ENCODE measurements around the gene FUT1. TPM values are rescaled to one million over a fixed set of nuclear protein-coding genes. Genes with fewer than 3 reads are reported as not detected.
"Not testable (repeated sequence)": the region's sequence is repeated elsewhere in the genome, so short reads cannot be mapped to it uniquely, and the experiment has no call there.

FUT1 gene
- total RNA-seq, 2 experiments from 2014 or later = 0.16 to 0.26 TPM

DNA sequence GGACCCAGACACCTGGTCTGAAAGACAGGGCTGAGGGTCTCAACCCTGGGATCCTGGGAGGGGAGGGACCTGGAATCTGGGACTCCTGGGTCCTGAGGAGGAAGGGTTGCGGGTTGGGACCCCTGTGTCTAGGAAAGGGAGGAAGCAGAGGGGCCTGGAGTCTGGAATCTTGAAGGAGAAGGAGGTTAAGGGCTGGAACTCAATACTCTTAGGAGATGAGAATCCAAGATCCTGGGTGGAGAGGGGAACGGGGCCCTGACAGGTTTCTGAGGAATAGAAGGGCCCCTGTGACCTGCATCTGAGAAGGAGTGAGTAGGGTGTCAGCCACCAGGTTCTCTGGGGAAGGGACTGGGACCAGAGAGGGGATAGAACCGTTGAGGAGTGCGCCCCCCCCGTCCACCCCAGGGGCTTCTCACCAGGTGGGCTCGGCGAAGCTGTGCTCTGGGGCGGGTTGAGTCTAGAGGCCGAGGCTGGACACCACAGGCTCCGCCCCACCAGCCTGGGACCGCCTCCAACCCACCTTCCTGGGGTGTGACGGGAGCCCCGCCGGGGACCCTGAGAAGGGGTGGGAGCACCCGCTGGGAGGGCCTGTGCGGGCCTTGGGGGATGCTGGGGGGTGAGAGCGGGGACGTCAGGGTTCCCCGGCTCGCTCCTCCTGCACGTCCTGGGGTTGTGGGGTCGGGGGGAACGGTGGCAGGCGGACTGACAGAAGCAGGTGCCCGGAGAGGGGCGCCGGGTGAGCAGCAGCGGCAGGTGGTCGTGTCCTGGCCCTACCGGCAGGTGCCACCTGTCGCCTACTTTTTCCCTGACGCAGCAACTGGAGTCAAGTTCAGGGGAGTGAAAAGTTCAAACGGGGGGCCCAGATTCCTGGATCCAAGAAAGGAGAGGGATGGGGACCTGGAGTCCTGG lies 32.9 kb downstream of the FUT1 start, which contains the start of gene MAMSTR:
MAMSTR (minus strand) TSS at position 463 of the 909 bp plus-strand sequence. CDS start 694 bp downstream, outside the sequence.
- DNase-seq (no peak), ATAC-seq (no peak)
- ChIA-PET POLR2A (no interaction called here), CTCF (no interaction called here)
- Mint-ChIP-seq H3K27me3 (ENCODE audit: low read depth) (peaks cover 2% of the 10 kb centered on the region), H3K4me3 (peak within 1 kb of the TSS; percentile 86), H3K4me1 (ENCODE audit: low read depth) (peaks cover 25% of the 10 kb centered on the region), H3K27ac (peak within 1 kb of the TSS; percentile 97), H3K9me3 (ENCODE audit: insufficient read depth) (no peaks in the 10 kb centered on the region), H3K36me3 (ENCODE audit: low read depth) (no peaks in the 10 kb centered on the region)

DNA sequence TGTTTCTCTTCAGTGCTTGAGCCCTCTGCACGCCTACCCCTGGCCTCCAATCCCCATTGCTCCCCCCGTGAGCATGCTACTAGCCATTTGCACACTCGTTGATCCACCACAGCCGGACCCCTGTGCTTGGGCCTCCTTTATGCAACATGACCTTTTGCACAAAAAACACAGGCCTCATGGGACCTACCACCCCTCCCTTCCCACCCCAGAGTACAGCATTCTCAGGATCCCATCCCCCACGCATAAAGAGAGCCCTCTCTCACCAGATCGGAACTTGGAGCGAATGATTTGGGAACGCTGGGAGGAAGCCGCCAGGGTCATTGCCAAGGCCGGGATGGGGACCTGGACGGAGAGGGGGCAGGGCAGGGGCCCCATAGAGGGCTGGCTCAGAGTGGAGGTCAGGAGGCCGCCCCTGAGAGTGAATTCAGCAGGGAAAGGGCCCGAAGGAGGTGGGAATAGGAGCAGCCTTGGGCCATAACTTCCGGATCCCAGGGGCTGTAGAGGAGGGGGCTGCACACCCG lies 33.7 kb downstream of the FUT1 start:
- ChIA-PET CTCF (no interaction called here), POLR2A (interaction anchor here (0.9 kb wide), 1 partner anchor 81 kb away, joined by 3 read pairs; no protein-coding TSS in a partner anchor)
- Mint-ChIP-seq H3K27me3 (ENCODE audit: low read depth) (peaks cover 2% of the 10 kb centered on the region), H3K9me3 (ENCODE audit: insufficient read depth) (no peaks in the 10 kb centered on the region), H3K4me1 (ENCODE audit: low read depth) (peaks cover 28% of the 10 kb centered on the region), H3K4me3 (no peak overlapping the region), H3K27ac (no peak overlapping the region), H3K36me3 (ENCODE audit: low read depth) (no peaks in the 10 kb centered on the region)
- DNase-seq = no peak
- no peak for ATAC-seq

DNA sequence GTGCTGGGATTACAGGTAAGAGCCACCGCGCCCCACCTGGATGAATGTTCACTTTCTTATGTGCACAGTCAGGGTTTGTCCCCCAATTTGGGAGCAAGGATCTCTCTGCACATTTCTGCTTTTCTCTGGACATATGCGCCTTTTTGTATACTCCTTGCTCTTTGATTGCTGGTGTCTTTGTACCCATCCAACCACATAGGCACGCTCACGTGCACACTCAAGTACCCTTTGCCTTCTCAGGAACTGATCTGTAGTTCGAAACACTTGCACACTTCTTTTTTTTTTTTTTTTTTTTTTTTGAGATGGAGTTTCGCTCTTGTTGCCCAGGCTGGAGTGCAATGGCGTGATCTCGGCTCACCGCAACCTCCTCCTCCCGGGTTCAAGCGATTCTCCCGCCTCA lies 34.3 kb downstream of the FUT1 start:
- ATAC-seq = not testable (repeated sequence)

DNA sequence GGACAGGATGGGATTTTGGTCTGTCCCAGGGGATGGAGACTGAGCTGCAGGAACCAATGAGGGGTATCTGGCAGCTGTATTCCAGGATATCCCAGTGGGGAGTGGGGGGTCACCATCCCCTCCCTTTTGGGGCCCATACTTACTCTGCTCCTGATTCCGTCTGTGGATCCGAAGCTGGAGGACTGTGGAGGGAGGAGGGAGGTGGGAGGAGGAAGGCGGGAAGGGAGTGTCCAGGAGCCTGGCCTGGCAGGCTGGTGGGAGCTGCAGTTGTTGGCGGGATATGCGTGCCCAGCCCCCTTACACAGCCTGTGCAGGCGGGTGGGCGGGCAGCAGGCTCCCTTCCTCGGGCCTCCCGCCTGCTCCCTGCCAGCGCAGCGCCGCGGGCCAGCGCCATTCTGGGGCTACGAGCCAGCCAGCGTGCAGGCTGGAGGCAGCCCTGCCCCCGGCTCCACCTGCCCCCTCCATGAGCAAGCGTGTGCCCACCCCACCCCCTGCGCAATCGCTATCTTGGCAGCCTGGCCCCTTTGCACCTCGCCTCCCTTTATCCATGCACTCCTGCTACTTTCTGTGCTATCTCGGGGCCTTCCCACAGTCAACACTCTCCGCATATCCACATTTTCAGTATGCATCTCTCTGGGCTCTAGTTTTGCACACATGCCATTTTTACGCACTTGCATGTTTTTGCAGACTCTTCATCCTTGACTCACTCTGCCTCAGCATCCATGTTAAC lies 35.7 kb downstream of the FUT1 start:
- POLR2A ChIA-PET = interaction anchor here (1.1 kb wide), 1 partner anchor 30 kb away, joined by 3 read pairs; the partner anchor contains the start of gene IZUMO1
- Mint-ChIP-seq H3K27ac (no peak overlapping the region), H3K4me3 (no peak overlapping the region), H3K4me1 (ENCODE audit: low read depth) (peaks cover 32% of the 10 kb centered on the region), H3K36me3 (ENCODE audit: low read depth) (no peaks in the 10 kb centered on the region), H3K27me3 (ENCODE audit: low read depth) (peaks cover 2% of the 10 kb centered on the region), H3K9me3 (ENCODE audit: insufficient read depth) (no peaks in the 10 kb centered on the region)
- CTCF ChIA-PET = interaction anchor here (0.9 kb wide), 1 partner anchor 9 kb away, joined by 3 read pairs; no protein-coding TSS in a partner anchor
- no peak for DNase-seq
- ATAC-seq = no peak

More for the DNA sequence above, 34.3 kb downstream of the FUT1 start:
- H3K4me3 Mint-ChIP-seq; H3K27me3 Mint-ChIP-seq (ENCODE audit: low read depth); CTCF ChIA-PET; DNase-seq; H3K9me3 Mint-ChIP-seq (ENCODE audit: insufficient read depth); H3K27ac Mint-ChIP-seq; H3K36me3 Mint-ChIP-seq (ENCODE audit: low read depth): not testable (repeated sequence)
- POLR2A ChIA-PET = interaction anchor here (0.9 kb wide), 1 partner anchor 80 kb away, joined by 3 read pairs; no protein-coding TSS in a partner anchor
- H3K4me1 Mint-ChIP-seq (ENCODE audit: low read depth) = peaks cover 30% of the 10 kb centered on the region

DNA sequence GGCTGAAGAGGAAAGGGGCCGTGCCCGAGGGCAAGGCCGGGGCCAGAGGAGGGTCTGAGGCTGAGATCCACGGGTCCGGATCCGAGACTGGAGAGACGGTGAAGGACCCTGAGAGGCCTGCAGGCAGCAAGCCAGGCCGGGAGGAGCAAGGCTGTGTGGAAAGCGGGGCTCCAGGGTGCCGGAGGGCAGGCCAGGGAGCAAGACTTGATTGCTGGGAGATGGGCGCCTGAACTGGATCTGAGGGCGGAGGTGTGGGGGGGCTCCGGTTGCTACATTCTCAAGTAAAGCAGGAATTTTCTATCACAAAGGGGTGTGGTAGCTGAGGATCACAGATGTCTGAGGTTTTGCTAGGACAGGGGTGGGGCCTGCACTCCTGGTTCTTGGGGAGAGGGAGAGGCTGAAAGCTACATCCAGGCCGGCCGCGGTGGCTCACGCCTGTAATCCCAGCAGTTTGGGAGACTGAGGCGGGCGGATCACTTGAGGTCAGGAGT lies 36.7 kb downstream of the FUT1 start:
- no peak for DNase-seq
- H3K36me3 Mint-ChIP-seq (ENCODE audit: low read depth) = peaks cover 4% of the 10 kb centered on the region
- peaks cover 25% of the 10 kb centered on the region for H3K4me1 Mint-ChIP-seq (ENCODE audit: low read depth)
- CTCF ChIA-PET = interaction anchor here (0.9 kb wide), 1 partner anchor 10 kb away, joined by 3 read pairs; no protein-coding TSS in a partner anchor
- no peak for ATAC-seq
- peaks cover 2% of the 10 kb centered on the region for H3K27me3 Mint-ChIP-seq (ENCODE audit: low read depth)
- POLR2A ChIA-PET = no interaction called here
- no peak overlapping the region for H3K27ac Mint-ChIP-seq
- H3K9me3 Mint-ChIP-seq (ENCODE audit: insufficient read depth) = no peaks in the 10 kb centered on the region
- peak overlapping the region; percentile 89 for H3K4me3 Mint-ChIP-seq

DNA sequence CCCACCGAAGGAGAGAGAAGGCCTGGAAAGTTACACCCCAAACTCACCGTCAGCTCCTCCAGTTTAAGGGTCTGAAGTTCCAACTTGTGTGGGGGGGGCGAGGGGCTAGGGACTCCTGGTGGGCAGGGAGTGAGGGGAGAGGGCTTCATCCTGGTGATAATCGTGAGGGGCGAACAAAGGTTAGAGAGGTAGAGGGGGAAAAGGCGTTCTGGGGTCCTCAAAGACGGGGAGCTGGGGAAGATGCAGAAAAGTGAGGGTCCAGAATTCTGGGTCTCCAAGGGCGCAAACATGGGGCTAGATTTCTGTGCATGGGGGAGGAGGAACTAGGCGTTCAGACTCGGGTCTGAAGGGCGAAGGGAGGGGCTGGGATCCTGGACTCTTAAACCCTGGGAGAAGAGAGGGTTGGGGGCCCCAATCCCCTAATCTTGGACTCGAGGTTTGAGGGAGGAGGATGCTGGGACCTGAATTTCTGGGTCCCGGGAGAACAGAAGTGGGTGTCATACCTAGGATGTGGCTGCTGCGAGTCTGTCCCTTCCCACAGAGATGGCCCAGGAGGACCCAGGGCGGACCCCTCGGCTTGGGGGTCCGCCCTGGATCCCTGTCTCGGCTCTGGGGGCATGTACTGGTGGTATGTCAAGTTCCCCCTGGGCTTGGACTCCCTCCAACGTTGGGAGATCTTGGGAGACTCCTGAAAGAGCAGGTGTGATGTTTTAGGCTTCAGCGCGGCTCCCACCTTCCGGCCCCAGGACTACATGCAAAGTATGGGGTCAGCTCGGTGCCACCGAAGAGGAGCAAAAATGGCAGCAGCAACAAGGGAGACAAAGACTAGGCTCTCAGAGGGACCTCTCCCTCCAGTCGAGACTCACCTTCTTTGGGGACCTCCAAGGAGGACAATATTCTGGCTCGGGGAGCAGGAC lies 37.4 kb downstream of the FUT1 start:
- DNase-seq (no peak), ATAC-seq (no peak)
- H3K36me3 Mint-ChIP-seq (ENCODE audit: low read depth) = peaks cover 4% of the 10 kb centered on the region
- H3K9me3 Mint-ChIP-seq (ENCODE audit: insufficient read depth) = no peaks in the 10 kb centered on the region
- ChIA-PET CTCF (interaction anchor here (1.1 to 1.9 kb wide), 3 partner anchors 9 to 278 kb away, joined by 4 read pairs; partner anchors contain the start of genes GYS1 and RUVBL2), POLR2A (interaction anchor here (1.0 to 1.1 kb wide), 2 partner anchors 10 to 22 kb away, joined by 3 read pairs; no protein-coding TSS in a partner anchor)
- peak overlapping the region; percentile 87 for H3K27ac Mint-ChIP-seq
- peak overlapping the region; percentile 89 for H3K4me3 Mint-ChIP-seq
- peaks cover 19% of the 10 kb centered on the region for H3K4me1 Mint-ChIP-seq (ENCODE audit: low read depth)
- peaks cover 2% of the 10 kb centered on the region for H3K27me3 Mint-ChIP-seq (ENCODE audit: low read depth)

DNA sequence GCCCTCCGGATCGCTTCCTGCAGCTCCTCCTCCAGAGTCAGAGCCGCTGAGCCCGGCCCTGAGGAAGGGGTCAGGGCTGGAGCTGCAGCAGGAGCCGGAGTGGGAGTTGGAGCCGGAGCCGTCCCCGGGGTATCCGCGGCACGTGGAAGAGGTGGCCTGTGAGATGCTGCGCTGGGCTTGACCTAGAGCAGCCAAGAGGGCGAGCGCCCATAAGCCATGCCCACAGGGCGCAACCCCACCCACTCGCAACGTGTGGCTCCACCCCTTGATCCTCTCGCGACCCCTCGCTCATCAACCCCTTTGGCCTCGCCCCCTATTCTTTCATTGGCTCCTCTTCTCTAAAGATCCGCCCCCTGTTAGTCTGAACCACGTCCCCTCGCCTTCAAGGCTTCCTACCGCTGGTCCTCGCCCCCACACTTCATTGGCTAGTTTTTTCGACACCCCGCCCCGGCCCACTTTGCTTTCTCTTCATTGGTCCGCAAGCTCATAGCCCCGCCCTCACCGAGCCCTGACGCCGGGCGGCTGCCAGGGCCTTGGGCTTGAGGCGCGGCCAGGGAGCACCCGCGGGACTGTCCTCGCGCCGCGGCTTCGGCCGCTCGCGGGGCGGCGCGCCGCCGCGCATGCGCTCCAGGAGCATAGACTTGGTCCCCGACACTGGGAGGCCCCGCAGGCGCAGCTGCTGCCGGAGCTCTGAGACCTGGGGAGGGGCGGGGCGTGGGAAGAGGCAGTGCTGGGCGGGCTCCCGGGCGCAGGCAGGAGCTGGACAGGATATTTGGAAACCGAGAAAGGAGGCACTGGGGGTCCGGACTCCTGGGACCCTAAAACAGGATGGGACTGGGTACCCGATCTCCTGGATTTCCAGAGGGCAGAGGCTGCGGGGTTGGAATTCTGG lies 38.3 kb downstream of the FUT1 start:
- peaks cover 2% of the 10 kb centered on the region for H3K27me3 Mint-ChIP-seq (ENCODE audit: low read depth)
- H3K36me3 Mint-ChIP-seq (ENCODE audit: low read depth) = peaks cover 4% of the 10 kb centered on the region
- H3K4me1 Mint-ChIP-seq (ENCODE audit: low read depth) = peaks cover 19% of the 10 kb centered on the region
- no peaks in the 10 kb centered on the region for H3K9me3 Mint-ChIP-seq (ENCODE audit: insufficient read depth)
- H3K4me3 Mint-ChIP-seq = peak overlapping the region; percentile 89
- ChIA-PET POLR2A (interaction anchor here (0.6 to 1.6 kb wide), 5 partner anchors 11 to 158 kb away, joined by 3 to 5 read pairs (median 3); partner anchors contain the start of gene PPP1R15A), CTCF (interaction anchor here (1.0 to 2.6 kb wide), 5 partner anchors 10 to 738 kb away, joined by 3 to 13 read pairs (median 4); partner anchors contain the start of genes GYS1, PIH1D1 and RUVBL2)
- H3K27ac Mint-ChIP-seq = peak overlapping the region; percentile 87
- peak; percentile 95 for ATAC-seq
- DNase-seq = peak; percentile 99

DNA sequence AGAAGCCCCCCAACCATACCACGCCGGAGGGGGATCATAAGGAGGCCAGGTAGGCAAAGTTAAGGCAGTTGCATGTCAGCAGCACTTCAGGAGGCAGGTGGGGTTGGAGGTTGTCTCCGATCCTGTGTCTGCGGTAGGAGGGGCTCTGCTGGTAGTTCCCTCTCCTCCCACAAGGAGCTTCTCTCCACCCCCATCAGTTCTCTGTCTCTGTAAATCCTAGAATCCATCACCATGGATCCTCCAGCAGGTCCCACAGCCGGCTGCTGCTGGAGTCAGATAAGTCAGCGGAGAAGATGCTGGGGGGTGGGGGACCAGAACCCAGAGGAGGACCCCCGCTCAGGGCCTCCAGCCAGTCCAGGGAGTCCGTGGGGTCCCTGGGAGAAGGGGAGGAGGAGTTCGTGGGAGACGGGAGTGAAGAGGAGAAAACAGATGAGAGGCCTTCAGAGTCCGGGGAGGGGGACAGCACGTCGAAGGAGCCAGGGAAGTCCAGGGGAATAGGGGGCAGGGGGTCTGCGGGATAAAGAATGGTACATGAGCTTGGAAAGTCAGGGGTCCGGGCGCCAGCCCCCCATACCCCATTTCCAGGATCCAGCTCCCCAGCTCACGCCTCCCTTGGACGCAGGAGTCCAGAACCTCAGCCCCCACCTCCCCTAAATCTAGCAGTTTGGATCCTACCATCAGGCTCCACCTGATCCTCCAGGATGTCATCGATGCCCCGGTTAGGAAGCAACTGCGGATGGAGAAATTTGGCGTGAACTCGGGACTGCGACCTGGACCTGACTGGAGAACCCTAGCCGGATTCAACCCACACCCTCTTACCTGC lies 39.2 kb downstream of the FUT1 start:
- peak overlapping the region; percentile 74 for H3K27ac Mint-ChIP-seq

DNA sequence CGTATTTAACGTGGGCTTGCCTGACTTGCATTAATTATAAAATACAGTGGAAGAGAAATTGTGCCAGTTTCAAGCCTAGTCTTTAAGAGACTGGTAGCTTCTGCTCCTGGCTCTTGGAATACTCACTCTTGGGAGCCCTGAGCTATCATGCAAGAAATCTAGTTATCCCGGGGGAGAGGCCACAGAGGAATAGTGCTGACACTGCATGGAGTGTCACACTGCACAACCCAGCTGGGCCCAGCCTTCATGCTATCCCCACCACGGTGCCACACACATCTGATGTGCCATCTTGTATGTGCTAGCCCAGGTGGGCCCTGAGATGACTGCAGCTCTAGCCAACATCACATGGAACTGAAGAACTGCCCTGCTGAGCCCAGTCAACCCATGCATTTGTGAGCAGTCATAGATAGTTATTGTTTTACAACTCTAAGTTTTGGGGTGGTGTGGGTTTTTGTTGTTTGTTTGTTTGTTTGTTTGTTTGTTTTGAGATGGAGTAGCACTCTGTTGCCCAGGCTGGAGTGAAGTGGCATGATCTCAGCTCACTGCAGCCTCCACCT lies 41.3 kb downstream of the FUT1 start:
- Mint-ChIP-seq H3K36me3 (ENCODE audit: low read depth) (peaks cover 4% of the 10 kb centered on the region), H3K27ac (no peak overlapping the region), H3K9me3 (ENCODE audit: insufficient read depth) (no peaks in the 10 kb centered on the region), H3K4me1 (ENCODE audit: low read depth) (peaks cover 19% of the 10 kb centered on the region), H3K4me3 (no peak overlapping the region), H3K27me3 (ENCODE audit: low read depth) (no peaks in the 10 kb centered on the region)
- ChIA-PET POLR2A (no interaction called here), CTCF (interaction anchor here (1.2 to 1.5 kb wide), 2 partner anchors 14 to 16 kb away, joined by 3 read pairs; no protein-coding TSS in a partner anchor)
- ATAC-seq = no peak
- no peak for DNase-seq

More for the DNA sequence above, 39.2 kb downstream of the FUT1 start:
- ATAC-seq (no peak), DNase-seq (no peak)
- peaks cover 4% of the 10 kb centered on the region for H3K36me3 Mint-ChIP-seq (ENCODE audit: low read depth)
- peaks cover 19% of the 10 kb centered on the region for H3K4me1 Mint-ChIP-seq (ENCODE audit: low read depth)
- no peaks in the 10 kb centered on the region for H3K9me3 Mint-ChIP-seq (ENCODE audit: insufficient read depth)
- POLR2A ChIA-PET = interaction anchor here (0.6 to 1.6 kb wide), 4 partner anchors 11 to 159 kb away, joined by 3 to 5 read pairs (median 4); partner anchors contain the start of gene PPP1R15A
- H3K4me3 Mint-ChIP-seq = peak overlapping the region; percentile 89
- H3K27me3 Mint-ChIP-seq (ENCODE audit: low read depth) = no peaks in the 10 kb centered on the region
- CTCF ChIA-PET = interaction anchor here (0.6 to 2.6 kb wide), 6 partner anchors 15 to 739 kb away, joined by 3 to 13 read pairs (median 4); partner anchors contain the start of genes CA11, GYS1, HSD17B14 and PIH1D1
